Colon (tissue), 2 donors: Measurements from ENCODE around the gene SLC35G3.
"Not testable (repeated sequence)": the region's sequence is repeated elsewhere in the genome, so short reads cannot be mapped to it uniquely, and the experiment has no call there.

ENCODE experiments used
- FAIRE-seq: peaks from 2 replicates; lab custom pipeline; 2012; peaks lifted over from hg19 to GRCh38; lab: Jason Lieb, UNC
- donor health status: control.
- donor health status: control.

SLC35G3 gene

DNA sequence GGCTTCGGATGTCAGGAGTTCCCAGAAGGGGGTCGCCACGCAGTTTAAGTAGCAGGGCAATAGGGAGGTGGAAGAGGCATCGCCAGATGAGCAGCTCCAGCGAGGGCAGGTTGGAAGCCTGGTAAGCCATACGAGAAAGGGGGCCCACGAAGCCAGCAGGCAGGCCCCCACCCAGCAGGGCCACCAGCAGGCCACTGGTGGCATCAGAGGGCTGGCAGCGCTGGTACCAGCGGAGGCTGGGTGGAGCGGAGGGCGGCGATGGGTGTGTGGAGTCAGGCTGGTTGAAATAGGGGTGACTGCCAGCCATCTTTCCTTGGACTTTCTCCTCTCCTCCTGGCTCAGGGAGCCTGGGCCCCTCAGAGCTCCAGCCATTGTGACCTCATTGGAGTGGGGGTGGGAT, at the start of gene SLC35G3:
Gene SLC35G3, minus strand, starts transcription at position 393 of the 400 bp plus-strand sequence. Its CDS starts 86 bp downstream, at position 307.
- not testable (repeated sequence) for FAIRE-seq

DNA sequence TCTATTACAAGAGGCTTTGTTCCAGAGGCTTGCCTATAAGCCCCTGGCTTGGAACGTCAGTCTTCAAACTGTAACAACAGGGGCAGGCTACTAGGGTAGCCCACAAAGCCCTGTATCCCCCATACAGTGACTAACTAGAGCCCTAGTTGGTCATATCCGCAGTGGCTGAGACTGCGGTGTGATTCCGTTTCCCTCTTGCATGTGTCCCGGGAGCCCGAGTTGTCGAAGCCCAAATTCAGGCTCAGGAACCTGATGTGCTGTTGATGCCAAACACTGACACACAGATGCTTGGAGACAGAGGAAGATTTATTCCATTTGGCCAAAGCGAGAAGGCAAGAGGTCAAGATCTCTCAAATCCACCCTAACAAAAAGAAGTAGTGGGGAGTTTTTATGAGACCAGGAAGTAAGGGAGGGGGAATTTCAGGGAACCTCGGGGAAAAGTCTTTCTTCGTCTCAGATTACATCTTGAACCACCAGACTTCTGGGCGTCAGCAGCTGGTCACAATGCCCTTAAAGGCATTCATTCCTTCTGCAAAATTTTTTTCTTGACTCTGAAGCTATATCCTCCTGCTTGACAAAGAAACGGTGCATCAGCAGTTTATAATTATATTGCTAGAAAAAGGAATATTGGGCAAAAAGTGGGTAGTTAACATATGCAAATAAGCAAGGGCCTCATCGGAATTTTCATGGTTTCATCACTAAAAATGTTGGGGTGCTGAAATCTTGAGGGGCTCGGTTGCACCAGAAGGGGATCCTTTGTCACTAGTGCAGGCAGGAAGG, 49.6 kb upstream of the SLC35G3 start:
- FAIRE-seq = no peak

GRCh38 chr17:35242805-35243560, 48.8 kb upstream of the SLC35G3 start, which contains the start of gene SLFN5:
TSS of gene SLFN5 (plus strand) at chr17:35243072. CDS start at chr17:35258691, 15,619 bp downstream.
- FAIRE-seq = no peak

DNA sequence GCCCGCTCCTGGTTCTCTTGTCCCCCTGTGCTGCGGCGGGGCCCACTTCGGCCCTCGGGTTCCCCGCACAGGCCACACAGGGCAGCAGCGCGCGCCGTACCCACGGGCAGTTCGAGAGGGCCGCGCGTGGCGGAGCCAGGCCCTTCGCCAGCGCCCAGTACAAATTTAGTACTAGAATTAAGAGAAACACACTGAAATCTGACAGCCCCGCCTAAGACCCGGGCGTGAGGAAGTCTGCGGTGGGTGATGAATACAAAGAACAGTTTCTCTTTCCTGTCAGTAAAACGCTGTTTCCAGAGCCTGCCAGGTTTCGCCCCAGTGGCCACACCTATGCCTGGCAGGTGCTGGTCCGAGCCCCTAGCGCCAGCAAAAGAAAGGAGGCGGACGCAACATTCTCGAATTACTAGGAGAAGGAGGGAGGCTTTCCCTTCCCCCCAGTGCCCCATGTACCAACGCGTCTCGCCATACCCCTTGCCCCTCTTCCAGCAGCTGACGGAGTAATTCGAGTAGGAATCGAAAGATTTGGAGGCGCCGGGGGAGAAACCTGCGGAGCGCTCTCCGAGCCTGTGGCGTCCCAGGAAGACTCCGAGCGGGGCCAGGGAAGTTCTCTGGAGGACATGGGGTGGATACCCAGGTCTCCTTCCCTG, 48.1 kb upstream of the SLC35G3 start:
- no peak for FAIRE-seq

GRCh38 chr17:35241520-35241919, 47.3 kb upstream of the SLC35G3 start:
- no peak for FAIRE-seq

GRCh38 chr17:35240861-35241260, 46.7 kb upstream of the SLC35G3 start:
- FAIRE-seq = no peak

- FAIRE-seq = no peak
Measured at GRCh38 chr17:35239823-35240222, 45.6 kb upstream of the SLC35G3 start.

- no peak for FAIRE-seq
Measured at GRCh38 chr17:35238821-35239220, 44.6 kb upstream of the SLC35G3 start.

DNA sequence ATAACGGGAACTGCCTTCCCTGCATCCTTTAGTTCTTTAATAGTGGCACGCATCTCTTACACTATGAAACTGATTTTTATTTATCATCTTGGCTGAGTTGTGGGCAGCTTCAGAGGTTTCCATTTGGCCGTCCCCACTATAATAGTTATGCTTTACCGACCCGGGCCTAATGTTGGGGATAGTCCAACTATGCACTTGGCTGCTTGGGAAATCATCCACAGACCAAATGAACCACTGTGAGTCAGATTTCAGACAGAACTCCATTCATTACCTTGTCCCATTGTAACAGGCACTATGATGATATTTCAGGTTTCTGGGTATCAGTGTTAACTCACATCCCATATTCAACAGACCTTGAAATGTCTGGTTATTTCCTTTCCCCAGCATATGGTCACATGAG, 42.6 kb upstream of the SLC35G3 start:
- no peak for FAIRE-seq

DNA sequence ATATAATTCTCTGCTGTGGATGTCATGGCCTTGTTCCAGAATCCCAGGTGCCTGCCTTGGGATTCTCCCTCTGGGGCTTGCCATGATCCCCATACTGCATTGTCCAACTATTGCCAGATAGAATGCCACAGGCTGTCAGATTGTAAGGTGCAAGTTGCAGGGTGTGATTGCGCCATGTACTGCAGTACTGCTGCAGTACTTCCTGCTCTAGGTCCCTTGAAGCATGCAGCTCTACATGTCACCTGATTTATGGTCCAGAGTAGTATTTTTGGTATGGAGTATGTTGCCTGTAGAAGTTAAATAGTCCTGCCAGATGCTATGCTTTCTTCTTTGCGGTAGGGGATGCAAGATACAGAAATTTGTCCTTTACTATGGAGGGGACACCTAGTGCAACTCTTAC, 41.7 kb upstream of the SLC35G3 start:
- no peak for FAIRE-seq

- FAIRE-seq = no peak
Measured at GRCh38 chr17:35235289-35235688, 41.1 kb upstream of the SLC35G3 start.

DNA sequence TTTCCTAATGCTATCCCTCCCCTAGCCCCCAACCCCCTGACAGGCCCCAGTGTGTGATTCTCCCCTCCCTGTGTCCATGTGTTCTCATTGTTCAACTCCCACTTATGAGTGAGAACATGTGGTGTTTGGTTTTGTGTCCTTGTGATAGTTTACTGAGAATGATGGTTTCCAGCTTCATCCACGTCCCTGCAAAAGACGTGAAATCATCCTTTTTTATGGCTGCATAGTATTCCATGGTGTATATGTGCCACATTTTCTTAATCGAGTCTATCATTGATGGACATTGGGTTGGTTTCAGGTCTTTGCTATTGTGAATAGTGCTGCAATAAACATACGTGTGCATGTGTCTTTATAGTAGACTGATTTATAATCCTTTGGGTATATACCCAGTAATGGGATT, 40.1 kb upstream of the SLC35G3 start:
- FAIRE-seq = not testable (repeated sequence)

GRCh38 chr17:35229638-35230037, 35.4 kb upstream of the SLC35G3 start:
- FAIRE-seq = no peak

GRCh38 chr17:35227546-35227945, 33.4 kb upstream of the SLC35G3 start:
- no peak for FAIRE-seq

- FAIRE-seq = no peak
Measured at GRCh38 chr17:35224436-35224835, 30.2 kb upstream of the SLC35G3 start.

DNA sequence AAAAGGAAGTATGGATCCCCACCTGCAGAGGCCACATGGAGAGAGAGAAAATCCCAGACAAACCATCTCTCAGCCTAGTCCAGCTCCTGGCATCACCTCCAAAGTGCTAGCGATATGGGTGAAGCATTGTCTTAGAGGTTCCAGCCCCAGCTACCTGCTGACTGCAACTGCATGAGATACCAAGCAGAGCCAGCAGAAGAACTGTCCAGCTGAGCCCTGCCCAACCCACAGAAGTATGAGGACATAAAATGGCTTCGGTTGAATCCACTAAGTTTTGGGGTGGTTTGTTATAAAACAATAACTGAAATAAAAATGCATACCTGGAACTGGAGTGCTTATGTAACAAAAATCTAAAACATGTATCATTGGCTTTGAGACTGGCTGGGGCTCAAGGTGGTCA, 28.3 kb upstream of the SLC35G3 start:
- FAIRE-seq = no peak

DNA sequence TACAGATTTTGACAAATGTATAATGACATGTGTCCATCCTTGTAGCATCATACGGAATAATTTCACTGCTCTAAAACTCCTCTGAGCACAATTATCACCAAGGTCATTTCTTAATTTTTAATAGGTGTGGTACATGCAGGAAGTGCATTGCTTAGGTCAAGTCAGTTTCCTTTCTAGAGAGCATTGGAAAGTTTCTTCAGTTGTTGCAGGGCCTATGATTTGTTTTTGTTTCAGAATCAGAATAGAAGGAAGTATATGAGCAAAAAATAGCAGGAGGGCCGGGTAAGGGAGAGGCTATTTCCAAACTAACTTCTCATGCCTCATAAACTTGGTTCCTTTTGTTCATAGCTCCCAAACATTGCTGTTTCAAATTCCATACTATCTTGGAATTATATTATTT, 24.7 kb upstream of the SLC35G3 start:
- no peak for FAIRE-seq

- no peak for FAIRE-seq
Measured at GRCh38 chr17:35217107-35217506, 22.9 kb upstream of the SLC35G3 start.

- no peak for FAIRE-seq
Measured at GRCh38 chr17:35214631-35215273, 20.6 kb upstream of the SLC35G3 start.

DNA sequence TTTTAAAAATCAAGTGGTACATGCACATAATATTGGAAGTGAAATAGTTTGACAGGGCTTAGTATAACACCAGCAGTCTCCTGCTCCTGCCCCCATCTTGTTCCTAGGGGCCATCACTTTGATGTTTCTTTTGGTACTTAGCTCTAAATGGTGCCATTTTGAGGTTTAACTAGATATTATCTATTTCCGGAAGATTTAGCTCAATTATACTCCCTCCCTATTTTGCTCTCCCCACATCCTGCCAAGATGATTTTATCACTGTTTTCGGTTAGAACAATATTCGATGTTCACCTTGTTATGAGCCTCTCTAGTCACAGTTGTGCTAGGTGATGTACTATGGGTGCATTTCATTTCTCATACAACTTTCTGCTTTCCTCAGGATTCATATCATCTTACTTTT, 20.0 kb upstream of the SLC35G3 start:
- FAIRE-seq = no peak

- no peak for FAIRE-seq
Measured at GRCh38 chr17:35213412-35213940, 19.3 kb upstream of the SLC35G3 start.

DNA sequence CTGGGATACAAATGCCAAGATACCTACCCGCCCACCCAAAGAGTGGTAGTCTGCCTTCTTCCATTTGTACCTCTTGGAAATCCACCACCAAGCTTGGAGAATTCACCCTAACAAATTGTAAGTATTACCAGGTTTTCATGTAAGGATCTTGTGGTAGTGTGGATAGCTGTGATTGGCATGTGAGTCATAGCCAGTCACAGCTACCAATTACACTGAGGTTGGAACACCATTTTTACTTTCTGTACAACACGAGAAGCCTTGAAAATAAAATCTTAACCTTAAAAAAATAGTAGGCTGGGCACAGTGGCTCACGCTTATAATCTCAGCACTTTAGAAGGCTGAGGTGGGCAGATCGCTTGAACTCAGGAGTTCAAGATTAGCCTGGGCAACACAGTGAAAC, 18.5 kb upstream of the SLC35G3 start:
- no peak for FAIRE-seq
